Smooth muscle cell of the brain vasculature (primary cell): Measurements from ENCODE around the gene CLTC.

Experiments
- DNase-seq: peaks from one replicate; pipeline ENCODE4 v3.0.0-alpha.2; 2012; ENCODE audit warnings: low read depth, low spot score

CLTC gene

GRCh38 chr17:59723607-59724006 is 103.9 kb downstream of the CLTC start:
- DNase-seq = no peak

GRCh38 chr17:59725691-59726090 is 106.0 kb downstream of the CLTC start:
- no peak for DNase-seq

- no peak for DNase-seq
These were observed 108.3 kb downstream of the CLTC start for GRCh38 chr17:59727817-59728533.

DNA sequence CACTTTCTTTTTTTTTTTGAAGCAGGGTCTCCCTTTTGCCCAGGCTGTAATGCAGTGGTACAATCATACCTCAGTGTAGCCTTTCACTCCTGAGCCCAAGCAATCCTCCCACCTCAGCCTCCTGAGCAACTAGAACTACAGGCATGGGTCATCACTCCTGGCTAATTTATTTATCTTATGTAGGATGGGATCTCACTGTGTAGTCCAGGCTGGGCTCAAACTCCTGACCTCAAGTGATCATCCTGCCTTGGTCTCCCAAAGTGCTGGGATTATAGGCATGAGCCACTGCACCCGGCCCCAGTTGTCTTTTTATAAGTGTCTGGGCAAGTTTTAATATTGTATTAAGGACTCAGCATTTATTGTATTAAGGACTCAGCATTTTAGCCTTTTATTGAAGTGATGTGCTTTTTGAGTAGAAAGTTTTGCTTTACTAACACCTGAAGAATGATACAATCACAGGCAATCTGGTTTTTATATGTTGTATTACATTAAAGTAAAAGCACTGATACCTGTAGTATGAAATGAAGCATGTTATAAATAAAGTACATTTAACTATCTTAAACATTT is 110.7 kb downstream of the CLTC start:
- DNase-seq = no peak

GRCh38 chr17:59733697-59734096 is 114.0 kb downstream of the CLTC start:
- DNase-seq = no peak

DNA sequence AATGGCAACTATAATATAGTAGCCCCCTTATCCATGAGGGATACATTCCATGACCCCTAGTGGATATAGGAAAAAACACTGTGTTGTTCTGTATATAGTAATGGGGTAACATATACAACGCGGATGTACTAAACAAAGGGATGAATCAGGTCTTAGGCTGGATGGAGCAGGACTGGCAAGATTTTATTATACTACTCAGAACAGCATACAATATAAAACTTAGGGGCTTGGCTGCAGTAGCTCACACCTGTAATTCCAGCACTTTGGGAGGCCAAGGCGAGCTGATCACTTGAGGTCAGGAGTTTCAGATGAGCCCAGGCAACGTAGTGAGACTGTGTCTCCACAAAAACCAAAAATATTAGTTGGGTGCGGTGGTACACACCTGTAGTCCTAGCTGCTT is 114.5 kb downstream of the CLTC start:
- no peak for DNase-seq

- no peak for DNase-seq
These were observed 117.6 kb downstream of the CLTC start for GRCh38 chr17:59737324-59737723.

- no peak for DNase-seq
These were observed 124.1 kb downstream of the CLTC start for GRCh38 chr17:59743842-59744241.

GRCh38 chr17:59745040-59745439 is 125.3 kb downstream of the CLTC start:
- DNase-seq = no peak
